Upper lobe of left lung (tissue), 4 donors: ENCODE results near the gene UNC5C.

Source experiments
- CTCF ChIP-seq, 6 experiments: fragments of 450-650 bp in 4 of 6; fragments of 200-600 bp in 2 of 6; sonication (generic) in 2 of 6; IDR thresholded peaks; one replicate each; pipeline ENCODE4 v1.5.1; 2016 to 2019; ENCODE audit warnings: antibody characterized with exemption in 6 of 6
- EP300 ChIP-seq, 4 donors: sonication (generic); formaldehyde crosslinking; IDR thresholded peaks; one replicate each; pipeline ENCODE4 v1.5.1; 2017; ENCODE audit warnings: antibody characterized with exemption in 4 of 4, control low read depth in 2 of 4

- no peak for TF ChIP-seq EP300 (IDR thresholded peaks at IDR 0.05)
- no peak for TF ChIP-seq CTCF (IDR thresholded peaks at IDR 0.05)
Measured at GRCh38 chr4:95129031-95129430, 419.7 kb downstream of the UNC5C start.
